SU-DHL-6 (cell line): ENCODE results near the gene KLRB1.
"Not testable (repeated sequence)": the region's sequence is repeated elsewhere in the genome, so short reads cannot be mapped to it uniquely, and the experiment has no call there.

Source experiments
- EZH2phosphoT487 ChIP-seq: fragments of 200-600 bp; sonication (generic), shearing (Covaris generic); conservative IDR thresholded peaks from 2 replicates; pipeline ENCODE4 v1.6.1; 2018; ENCODE audit warnings: mild to moderate bottlenecking, antibody characterized with exemption, low read length, moderate library complexity, mixed read lengths
- TF ChIP-seq, protein P1 (sequence below): fragments of 200-600 bp; sonication (generic); IDR thresholded peaks from one replicate; pipeline ENCODE4 v1.5.1; 2017; ENCODE audit warnings: antibody characterized with exemption, mild to moderate bottlenecking, low read length, moderate library complexity; ENCODE audit not compliant: insufficient read depth, poor library complexity, severe bottlenecking

DNA sequence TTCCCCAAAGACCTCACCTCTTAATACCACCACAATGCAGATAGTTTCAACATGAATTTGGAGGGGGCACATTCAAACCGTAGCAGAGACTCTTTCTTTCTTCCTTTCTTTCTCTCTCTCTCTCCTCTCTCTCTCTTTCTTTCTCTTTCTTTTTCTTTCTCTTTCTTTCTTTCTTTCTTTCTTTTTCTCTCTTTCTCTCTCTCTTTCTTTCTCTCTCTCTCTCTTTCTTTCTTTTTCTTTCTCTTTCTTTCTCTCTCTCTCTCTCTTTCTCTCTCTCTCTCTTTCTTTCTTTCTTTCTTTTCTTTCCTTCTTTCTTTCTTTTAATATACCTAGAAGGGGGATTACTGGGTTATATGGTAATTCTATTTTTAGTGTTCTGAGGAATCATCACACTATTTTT lies 11.2 kb upstream of the KLRB1 start:
- TF ChIP-seq, protein P1, sequence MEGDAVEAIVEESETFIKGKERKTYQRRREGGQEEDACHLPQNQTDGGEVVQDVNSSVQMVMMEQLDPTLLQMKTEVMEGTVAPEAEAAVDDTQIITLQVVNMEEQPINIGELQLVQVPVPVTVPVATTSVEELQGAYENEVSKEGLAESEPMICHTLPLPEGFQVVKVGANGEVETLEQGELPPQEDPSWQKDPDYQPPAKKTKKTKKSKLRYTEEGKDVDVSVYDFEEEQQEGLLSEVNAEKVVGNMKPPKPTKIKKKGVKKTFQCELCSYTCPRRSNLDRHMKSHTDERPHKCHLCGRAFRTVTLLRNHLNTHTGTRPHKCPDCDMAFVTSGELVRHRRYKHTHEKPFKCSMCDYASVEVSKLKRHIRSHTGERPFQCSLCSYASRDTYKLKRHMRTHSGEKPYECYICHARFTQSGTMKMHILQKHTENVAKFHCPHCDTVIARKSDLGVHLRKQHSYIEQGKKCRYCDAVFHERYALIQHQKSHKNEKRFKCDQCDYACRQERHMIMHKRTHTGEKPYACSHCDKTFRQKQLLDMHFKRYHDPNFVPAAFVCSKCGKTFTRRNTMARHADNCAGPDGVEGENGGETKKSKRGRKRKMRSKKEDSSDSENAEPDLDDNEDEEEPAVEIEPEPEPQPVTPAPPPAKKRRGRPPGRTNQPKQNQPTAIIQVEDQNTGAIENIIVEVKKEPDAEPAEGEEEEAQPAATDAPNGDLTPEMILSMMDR = not testable (repeated sequence)
- not testable (repeated sequence) for TF ChIP-seq EZH2phosphoT487
